Caki2 (cell line): ENCODE measurements around the gene NOM1. TPM values are rescaled to one million over a fixed set of nuclear protein-coding genes. Genes with fewer than 3 reads are reported as not detected.

ENCODE experiments used
- DNase-seq: peaks from one replicate; pipeline ENCODE4 v3.0.0-alpha.2; 2015; ENCODE audit warnings: low read depth
- in situ Hi-C: cut with HindIII; loops from 2 replicates; pipeline ENCODE4 v1.10.0; 2016; ENCODE audit warnings: low sequenced_read_pairs, low pct_unique_long_range_greater_than_20kb, mixed read lengths
- total RNA-seq: library from RNA; depleted of rRNA; stranded (reverse); fragments of >200 nt; shearing (Covaris generic); gene quantifications from 2 replicates; pipeline ENCODE4 v1.2.3, GENCODE V29; 2014; ENCODE audit warnings: low replicate concordance

NOM1 gene
- total RNA-seq, 1 experiment from 2014 or later: 16.0 TPM

DNA sequence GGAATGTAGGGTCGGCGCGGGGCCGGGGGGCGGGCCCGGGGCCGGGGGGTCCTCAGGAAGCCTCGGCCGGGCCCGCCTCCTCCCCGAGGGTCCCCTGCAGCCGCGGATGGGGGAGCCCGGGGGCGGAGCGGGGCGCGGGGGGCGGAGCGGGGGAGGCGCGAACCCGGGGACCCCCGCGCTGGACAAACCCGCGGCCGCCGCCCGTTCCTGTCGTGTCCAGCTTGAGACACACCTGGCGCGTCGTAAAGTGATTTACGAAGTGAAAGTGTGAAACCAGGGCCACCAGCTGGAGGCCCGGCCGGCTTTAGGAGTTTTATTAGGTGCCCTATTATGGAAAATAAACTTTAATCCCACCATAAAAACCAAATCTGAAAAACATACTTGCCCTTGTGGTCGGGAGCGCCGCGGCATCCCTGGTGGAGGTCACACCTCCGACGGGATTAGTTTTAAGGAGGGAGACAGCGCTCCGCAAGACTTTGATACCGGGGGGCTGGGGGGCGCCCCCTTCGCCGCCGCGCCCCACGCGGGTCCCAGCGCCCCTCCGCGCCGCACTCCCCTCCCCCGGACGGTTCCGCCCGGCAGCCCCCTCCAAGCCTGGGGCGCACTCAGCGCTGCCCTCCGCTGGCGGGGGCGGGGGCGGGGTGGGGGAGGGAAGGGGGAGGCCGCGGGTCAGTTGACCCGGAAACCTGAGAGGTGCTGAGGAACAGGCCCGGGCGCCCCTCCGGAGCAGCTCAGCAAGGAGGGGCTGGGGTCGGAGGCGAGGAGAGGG, 50.6 kb downstream of the NOM1 start:
- in situ Hi-C loops: no loop called here
- no peak for DNase-seq

DNA sequence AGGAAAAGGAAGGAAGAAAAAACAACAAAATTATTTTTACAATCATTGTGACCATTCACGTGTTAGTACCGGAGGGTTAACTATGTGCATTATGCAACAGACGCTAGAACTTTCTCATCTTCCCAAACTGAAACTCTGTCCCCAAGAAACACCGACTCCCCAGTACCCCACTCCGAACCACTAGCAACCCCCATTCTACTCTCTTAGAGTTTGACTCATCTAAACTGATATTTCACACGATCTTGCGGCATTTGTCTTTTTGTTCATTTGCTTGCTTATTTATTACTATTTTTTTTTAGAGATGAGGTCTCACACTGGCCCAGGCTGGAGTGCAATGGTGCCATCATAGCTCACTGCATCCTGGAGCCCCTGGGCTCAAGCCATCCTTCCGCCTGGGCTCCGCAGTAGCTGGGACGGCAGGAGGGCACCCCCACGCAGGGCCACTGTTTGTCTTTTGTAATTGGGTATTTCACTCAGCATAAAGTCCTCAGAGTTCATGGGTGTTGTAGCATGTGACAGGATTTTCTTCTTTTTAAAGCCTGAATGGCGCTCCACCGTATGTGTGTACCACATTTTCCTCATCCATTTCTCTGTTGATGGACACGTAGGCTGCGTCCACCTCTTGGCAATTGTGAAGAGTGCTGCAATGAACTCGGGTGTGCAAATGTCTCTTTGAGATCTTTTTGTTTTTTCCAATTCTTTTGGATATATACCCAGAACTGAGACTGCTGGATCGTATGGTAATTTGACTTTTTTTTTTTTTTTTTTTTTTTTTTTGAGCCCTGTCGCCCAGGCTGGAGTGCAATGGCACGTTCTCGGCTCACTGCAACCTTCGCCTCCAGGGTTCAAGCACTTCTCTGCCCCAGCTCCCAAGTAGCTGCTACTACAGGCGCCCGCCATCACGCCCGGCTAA, 51.5 kb downstream of the NOM1 start:
- in situ Hi-C loops: no loop called here
- no peak for DNase-seq

- no peak for DNase-seq
- in situ Hi-C loops: no loop called here
These were observed 52.7 kb downstream of the NOM1 start for GRCh38 chr7:157001920-157002818.

DNA sequence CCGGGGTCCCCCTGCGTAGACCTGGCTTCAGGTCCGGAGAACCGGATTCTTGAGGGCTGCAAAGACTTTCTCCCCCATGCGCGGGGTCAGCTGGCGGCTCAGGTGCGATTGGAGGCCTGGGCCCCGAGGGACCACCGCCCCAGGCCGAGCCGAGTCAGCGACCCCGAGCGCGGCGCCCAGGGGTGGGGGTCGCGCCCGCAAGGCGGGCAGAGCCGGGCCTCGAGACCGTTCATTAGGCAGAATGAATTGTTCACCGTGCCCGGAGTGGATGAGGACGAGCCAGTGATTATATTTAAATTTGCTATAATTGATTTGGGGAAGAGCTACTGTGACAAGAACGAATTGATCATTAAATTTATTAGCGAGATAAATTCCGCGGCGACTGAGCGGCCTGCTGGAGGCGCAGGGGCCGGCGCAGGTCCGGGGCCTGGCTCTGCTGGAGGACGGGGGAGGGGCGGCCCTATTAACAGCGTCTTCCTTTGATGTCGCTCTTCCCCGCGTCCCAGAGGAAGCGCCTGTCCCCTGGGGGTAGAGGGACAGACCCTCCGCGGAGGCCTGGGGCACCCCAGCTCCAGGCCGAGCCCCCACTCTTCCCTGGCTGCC, 53.4 kb downstream of the NOM1 start:
- no peak for DNase-seq
- in situ Hi-C loops: no loop called here

DNA sequence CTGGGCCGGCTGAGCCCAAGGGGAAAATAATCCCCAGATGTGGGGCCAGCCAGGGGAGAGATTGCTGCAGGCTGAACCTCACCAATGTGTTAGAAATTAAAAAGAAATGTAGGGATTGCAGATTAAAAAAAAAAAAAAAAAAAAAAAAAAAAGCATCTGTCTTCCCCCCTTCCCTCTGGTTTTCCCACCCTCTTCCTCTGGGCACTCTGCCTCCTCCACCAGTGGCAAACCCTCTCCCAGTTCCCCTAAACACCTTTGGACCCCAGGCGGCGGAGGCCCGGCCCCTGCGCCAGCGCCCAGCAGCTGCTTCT, 53.9 kb downstream of the NOM1 start:
- in situ Hi-C loops: no loop called here
- no peak for DNase-seq

DNA sequence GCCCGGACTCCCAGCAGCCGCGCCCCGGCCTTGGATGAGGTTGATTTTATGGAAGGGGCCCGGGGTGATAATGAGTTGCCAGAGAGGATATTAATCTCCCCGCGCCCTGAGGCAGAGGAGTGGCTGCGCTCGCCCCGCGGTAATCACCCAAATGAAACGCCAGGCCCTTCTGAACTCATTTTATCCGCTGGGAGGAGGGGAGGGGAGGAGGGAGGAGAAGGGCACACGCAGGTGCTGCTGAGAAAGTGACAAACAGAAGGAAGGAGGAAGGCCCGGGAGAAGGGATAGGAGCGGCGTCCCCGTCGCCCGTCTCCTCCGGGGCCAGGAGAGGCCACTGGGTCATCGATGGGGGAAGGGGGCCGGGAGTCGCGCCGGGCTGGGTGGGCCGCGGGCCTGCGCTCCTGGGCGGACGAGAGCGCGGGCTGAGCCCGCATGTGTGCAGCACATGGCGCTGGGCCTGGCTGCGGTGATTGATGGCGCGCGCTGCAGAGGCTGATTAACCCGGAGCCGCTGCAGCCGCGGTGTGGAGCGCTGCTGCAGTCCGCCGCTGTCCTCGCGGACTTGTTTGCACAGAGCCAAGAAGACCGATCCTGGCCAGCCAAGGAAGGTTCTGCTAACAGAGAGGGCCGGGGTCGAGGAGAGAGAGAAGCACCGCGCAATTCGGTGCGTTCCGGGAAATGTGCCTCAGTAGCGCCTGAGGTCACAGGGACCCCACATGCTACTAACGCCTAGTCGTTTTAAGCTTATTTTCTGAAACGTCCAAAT, 54.4 kb downstream of the NOM1 start:
- DNase-seq: no peak
- in situ Hi-C loops: no loop called here

GRCh38 chr7:157004521-157005455, 55.3 kb downstream of the NOM1 start:
- no peak for DNase-seq
- in situ Hi-C loops: no loop called here

DNA sequence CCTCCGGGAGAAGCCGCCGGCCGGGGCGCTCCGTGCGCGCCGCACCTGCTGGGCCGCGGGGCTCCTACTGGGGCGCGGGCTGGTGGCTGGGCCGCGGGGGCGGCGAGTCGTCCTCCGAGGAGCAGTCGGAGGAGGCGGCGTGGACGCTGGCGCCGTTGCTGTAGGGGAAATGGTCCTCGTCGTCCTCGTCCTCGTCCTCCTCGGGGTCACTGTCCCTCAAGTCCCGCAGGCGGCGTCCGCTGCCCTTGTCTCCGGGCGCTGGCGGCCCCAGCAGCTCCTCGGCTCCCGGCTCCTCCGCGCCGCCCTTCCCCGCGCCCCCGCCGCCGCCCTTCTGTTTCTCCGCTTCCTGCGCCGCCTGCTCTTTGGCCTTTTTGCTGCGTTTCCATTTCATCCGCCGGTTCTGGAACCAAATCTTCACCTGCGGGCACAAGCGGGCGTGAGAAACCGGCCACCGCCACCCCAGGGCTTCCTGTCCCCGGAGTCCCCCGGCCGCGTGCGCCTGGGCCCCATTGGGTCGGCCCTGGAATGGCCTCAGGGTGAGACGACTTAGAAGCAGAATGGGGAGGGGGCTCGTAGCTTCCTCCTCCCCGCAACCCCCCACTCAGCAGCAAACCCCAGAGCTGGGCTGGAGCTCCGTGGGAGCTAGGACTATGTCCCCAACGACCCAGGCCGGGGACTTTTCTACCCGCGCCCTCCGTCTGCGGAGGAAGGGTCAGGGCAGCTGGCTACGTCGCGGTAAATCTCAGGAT, 56.1 kb downstream of the NOM1 start:
- in situ Hi-C loops: no loop called here
- DNase-seq: no peak

DNA sequence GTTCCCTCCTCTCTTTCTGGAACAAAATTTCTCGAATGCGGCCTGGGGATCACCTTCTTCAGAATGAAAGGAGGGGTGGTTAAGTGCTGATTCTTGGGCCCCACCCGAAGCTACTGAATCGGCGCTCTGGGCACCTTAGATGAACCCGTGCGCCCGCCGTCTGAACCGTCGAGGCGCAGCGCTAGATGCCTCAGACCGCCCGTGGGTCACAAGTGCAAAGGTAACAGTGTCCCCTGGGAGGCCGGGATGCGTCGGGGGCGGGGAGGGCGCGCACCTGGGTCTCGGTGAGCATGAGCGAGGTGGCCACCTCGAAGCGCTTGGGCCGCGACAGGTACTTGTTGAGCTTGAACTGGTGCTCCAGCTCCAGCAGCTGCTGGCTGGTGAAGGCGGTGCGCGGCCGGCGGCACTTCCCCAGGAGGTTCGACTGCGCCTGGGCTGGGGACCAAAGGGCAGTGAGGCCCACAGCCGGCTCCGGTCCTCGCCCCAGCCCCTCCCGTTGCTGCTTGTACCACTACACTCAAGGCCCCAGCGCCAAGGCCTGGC, 56.8 kb downstream of the NOM1 start:
- no peak for DNase-seq
- in situ Hi-C loops: no loop called here

DNA sequence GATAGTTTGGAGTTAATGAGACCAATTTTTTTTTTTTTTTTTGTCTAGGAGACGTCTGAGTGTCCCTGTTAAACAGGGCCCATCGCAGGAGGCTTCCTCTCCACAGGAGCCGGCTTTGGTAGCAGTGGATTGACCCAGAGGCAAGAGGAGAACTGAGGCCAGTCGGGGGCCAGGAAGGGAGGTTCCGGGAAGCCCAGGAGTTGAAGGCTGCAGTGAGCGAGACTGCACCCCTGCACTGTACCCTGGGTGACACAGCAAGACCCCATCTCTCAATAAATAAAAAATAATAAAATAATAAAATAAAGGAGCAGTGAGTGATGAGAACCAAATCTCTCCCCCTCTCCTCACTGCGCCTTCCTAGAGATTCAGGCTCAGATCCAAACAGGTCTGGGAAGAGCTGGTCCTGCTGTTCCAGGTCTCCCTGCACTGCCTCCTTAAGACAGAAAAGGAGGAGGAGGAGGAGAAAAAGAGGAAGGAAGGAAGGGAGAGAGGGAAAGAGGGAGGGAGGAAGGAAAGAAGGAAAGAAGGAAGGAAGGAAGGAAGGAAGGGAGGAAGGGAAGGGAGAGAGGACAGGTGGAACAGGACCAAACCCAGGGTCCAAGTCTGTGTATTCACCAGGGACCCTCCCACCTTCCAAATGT, 57.4 kb downstream of the NOM1 start:
- in situ Hi-C loops: no loop called here

GRCh38 chr7:157007470-157008066, 58.1 kb downstream of the NOM1 start:
- in situ Hi-C loops: no loop called here
- no peak for DNase-seq

More for the DNA sequence above, 57.4 kb downstream of the NOM1 start:
- no peak for DNase-seq

GRCh38 chr7:157008206-157009169, 59.0 kb downstream of the NOM1 start:
- in situ Hi-C loops: no loop called here
- DNase-seq: no peak

DNA sequence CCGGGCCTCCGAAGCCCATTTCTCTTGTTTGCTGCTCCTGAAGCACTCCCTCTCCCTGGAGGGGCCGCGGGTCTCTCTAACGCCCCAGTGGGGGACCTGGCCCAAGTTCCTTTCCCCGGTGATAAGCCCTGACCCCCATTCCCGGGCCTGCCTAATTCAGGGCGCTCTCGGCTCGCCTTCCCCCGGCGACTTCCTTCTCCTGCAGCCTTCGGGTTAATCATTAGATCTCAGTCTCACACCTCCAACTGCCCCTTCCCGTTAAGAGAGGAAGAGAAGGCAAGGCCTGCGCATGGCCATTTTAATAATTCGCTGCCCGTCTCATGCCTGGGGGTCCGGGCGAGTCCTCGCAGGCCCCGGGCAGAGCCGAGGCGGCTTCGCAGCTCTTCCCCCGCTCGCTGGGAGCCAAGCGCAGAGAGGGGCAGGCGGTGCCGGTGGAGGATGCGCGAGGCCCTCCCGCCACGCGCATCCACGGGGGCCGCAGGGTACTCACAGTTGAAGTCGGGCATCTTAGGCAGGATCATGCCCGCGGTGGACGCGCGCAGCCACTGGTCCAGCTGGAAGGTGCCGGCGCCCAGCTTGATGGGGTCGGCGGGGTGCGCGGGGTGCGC, 59.8 kb downstream of the NOM1 start:
- DNase-seq: peak; percentile 80
- in situ Hi-C loops: no loop called here
